Stimulated activated CD4-positive, alpha-beta T cell treated with anti-CD3 and anti-CD28 coated beads, Interleukin-4, amount 100 ng/mL, for 48 hours (primary cell): ENCODE measurements around the gene AGXT2.
A peak's percentile ranks its signal among the peaks of the same experiment; 100 is the strongest.

Source experiments
- DNase-seq, 2 donors: peaks; one replicate each; pipeline ENCODE4 v3.0.0-alpha.2; 2020; ENCODE audit warnings: low read depth in 2 of 2

AGXT2 gene

DNA sequence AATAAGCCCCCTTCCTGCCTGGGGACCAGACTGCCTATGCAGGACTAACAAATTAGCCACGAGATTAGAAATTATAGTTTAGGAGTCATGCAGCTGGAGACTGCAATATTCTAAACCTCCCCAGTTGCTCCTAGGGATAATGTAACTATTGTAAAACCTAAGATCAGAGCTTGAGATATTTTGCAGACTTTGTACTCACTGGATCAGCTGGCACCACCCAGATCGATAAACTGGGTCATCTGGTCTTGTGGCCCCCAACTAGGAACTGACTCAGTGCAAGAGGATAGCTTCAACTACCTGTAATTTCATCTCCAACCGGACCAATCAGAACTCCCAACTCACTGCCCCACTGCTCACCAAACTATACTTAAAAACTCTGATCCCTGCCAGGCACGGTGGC is 80.2 kb downstream of the AGXT2 start:
- DNase-seq, result no peak

DNA sequence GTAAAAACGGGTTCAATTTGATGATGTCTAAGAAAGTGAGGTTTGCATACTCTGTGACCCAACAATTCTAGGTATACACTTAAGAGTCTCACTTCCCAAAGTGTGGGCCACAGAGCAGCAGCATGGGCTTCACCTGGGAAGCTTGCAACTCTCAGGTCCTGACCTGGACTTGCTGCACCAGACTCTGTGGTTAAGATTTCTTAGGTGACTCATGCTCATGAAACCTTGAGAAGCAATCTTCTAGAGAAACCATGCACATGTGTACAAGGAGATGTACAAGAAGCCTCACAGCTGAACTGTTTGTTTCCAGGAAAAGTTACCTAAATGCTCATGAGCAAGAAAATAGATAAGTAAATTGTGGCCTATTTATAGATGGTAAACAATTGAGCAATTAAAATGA is 88.4 kb downstream of the AGXT2 start:
- DNase-seq, result no peak

DNA sequence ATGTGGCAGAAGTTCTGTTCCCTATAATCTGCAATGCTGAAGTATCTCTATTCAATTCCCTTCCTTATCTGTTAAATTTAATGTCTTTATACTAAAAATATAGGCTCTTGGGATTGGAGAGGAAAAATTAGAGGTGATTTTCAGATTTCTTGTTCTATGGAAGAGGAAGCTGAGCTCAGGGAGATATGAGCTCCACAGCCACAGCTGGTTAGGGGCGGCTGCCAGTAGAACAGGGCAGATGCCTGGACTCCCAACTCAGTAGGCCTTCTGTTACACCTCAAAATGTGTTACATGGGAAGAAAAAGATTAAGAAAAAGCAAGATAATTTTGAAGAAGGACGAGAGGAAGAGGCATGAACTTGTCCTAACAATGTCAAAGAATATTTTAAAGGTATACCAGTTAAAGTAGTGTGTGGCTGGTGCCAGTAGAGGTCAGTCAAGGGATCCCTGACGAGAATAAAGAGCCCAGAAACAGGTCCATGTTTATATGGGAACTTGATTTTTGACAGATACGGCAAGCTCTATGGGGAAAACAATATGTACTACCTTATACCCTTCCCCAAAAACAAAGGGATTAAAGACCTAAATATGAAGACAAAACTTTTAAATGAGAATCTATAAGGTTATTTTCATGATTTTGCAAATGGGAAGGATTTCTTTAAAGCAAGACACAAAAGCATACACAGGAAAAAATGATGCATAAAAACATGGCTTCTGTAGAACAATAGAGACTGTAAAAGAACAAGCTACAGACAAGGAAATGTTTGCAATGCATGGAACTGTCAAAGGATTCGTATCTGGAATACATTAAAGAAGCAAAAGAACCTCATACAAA is 89.7 kb downstream of the AGXT2 start:
- peak in 1 of 2 donors; percentile 4 for DNase-seq

- no peak for DNase-seq
Observed at GRCh38 chr5:34957321-34957720, 90.4 kb downstream of the AGXT2 start.
